Raji (cell line): ENCODE measurements around the gene NME7.

Experiments
- POLR2A ChIP-seq: IDR thresholded peaks from 2 replicates; pipeline ENCODE4 v1.6.1; 2011; ENCODE audit warnings: low read depth, low read length, control low read depth; ENCODE audit not compliant: insufficient read depth

The NME7 gene

DNA sequence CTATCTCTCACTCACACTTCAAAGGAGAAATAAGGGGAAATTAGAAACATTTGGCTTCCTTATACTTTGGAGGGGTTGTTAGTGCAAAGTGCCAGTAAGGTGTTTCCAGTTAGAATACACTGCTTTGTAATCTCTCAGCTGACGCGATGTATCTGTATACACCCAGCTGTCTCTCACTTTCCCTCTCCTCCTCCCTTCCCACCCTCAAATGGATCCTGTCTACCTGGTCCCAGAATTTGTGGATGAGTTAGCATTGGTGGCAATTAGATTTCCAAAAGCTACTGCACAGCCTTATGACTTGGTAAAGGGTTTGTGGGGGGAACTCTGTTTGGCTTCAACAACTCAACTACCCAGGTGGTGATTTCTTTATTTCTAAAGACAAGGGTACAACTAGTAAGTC, 250.6 kb downstream of the NME7 start:
- TF ChIP-seq POLR2A = no peak

DNA sequence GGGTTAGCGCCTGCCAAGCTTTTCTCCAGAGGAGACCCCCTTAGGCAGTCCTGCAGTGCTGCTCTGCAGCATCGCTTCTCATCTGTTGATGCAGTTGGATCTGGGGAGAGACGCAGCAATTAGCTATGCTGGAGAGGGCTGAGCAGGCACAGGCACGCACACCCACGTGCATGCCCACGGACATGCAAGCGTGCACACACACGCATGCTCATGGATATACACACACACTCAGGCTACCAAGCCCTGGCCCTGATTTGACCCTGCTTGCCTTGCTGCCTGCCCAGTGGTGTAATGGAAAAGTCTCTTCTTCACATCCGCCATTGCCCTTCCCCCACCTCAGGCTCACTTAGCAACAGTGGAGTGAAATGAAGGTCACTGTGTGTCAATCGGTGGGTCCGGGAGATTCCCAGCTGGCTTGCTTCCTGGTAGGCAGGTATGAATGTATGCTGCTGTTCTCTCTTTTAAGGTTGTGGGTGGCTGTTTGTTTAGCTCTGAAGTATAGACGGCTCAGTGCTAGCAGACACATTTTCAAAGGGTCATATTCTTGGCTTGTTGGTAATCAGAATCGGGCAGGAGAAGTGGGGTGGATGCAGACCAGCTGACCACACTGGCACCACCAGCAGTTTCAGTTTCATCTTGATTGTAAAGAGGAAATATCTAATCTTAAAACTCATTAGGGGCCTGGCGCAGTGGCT, 251.6 kb downstream of the NME7 start:
- no peak for TF ChIP-seq POLR2A

DNA sequence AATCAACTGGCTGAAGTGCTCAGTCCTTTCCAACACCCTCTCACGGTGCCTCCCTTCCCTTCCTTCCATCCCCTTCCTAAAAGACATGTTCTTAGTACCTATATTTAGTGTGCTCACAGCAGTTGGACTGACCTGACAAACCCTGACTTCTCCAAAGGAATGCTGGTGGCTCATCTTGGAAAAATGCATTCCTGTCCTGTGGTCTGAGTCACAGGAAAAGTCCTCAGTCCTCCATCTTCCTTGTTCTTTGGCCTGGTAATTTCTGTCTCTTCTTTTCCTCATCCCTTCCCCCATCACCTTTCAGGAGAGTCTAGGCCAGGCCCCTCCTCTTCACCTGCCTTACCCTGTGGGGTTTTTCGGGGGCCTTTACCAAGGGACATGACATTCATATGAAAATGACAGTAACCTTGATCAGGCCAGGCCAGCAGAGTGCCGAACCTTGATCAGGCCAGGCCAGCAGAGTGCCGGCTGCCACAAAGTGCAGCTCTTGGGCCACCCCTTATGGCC, 253.9 kb downstream of the NME7 start:
- no peak for TF ChIP-seq POLR2A

DNA sequence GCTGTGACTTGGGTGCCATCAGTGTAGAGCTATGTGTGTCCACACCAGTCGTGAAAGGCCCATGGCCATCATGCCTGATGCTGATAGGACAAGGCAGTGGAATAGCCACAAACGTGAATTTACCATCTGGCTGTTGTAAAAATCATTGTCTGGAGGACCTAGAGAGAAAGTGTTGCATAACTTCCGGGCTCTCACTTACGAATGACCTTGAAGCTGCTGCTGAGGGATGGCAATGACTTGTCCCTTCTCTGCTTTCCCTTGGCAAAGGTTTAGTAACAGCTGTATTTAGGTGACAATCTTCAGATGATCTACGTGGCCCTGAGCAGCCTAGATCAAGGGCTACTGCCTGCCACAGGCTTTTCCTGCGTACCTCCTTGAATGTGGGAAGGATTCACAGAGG, 255.4 kb downstream of the NME7 start:
- TF ChIP-seq POLR2A = no peak

DNA sequence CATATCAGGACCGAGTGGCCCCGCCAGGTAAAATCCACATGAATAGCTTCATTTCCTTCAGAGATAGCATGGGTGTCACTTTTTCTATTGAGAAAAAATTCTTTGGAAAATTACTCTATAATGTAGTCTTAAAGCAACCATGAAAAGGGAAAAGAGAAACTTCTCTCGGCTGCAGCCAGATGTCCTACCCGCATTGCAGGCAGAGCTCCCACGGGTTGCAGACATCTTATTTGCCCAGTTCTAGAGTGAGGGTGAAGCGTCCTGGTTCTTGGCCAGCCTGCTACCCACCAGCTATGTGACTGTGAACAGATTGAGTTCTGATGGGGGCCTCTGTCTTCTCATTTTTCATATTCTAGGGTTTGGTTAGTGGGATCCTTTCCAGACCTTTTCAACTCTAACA, 256.1 kb downstream of the NME7 start:
- no peak for TF ChIP-seq POLR2A

DNA sequence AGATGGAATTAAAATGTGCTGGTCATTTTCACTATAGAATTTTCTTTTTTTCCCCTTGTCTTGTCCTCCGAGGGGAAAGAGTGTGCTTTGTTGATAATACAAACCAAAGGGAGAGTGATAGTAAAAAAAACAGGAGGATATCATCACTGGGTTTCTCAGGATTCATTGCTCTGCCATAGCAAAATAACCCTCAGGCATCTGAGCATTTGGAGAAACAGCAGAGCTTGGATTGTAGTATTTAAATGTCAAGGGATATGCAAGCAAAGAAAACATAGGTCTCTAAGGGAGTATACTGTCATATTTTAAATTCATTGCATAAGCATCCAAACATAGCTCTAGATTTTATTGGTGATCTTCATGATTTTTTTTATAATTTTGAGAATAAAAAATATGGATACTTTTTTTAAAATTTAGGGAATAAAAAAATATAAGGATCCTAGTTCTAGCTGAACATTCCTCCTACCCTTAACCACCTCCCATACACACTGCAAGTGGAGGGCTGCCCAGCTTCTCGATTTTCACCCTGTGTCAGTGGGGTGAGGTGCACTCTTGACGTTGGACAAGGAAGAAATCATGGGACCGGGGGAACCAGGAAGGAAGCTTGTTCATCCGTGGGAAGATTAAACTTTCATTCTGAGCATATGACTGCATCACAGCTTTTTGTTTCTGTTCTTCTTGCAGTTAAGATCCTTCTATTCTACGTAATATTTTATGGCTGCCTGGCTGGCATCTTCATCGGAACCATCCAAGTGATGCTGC, 256.7 kb downstream of the NME7 start:
- no peak for TF ChIP-seq POLR2A

DNA sequence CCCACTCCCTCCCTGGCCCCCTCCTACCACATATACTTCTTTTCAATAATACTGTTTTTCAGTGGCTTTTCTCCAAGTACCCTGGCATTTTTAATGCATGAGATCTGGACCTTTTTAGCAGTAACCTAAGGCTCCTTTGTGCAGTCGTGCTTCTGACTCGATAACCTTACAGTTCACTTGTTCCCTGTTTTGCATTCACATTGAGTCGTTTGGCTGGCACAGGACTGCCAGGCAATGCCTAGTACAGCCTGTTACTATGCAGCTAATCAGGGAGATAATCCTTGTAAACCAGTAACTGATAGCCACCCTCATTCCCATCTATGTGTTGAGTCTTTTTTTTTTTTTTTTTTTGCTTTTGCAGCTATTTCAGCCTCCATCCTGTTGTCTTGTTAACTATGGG, 257.4 kb downstream of the NME7 start:
- no peak for TF ChIP-seq POLR2A

DNA sequence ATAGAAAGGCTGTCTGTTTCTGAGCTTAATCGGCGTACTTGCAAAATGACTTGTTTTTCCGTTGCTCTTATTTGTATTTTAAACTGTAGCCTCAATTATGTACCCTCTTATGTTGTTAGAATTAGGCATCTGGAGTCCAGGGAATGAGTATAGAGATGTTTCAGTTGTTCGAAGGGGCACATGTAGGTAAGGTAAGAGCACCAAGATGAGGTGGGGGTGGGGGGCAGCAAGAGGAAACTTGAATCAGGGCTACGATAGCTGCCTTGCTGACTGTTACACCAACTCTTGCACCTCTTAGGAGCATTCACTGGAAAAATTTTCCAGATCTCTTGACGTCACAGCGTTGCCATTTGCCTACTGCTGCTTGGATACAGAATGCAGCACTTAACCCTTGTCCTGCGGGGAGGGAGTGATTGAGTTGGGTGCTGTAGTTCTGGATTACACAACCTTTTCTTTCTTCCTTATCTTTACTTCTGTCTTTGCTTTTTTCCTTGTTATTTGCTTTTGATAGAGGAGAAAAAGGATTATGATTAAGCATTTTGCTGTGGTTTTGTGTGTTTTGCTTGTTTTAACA, 257.9 kb downstream of the NME7 start:
- no peak for TF ChIP-seq POLR2A

DNA sequence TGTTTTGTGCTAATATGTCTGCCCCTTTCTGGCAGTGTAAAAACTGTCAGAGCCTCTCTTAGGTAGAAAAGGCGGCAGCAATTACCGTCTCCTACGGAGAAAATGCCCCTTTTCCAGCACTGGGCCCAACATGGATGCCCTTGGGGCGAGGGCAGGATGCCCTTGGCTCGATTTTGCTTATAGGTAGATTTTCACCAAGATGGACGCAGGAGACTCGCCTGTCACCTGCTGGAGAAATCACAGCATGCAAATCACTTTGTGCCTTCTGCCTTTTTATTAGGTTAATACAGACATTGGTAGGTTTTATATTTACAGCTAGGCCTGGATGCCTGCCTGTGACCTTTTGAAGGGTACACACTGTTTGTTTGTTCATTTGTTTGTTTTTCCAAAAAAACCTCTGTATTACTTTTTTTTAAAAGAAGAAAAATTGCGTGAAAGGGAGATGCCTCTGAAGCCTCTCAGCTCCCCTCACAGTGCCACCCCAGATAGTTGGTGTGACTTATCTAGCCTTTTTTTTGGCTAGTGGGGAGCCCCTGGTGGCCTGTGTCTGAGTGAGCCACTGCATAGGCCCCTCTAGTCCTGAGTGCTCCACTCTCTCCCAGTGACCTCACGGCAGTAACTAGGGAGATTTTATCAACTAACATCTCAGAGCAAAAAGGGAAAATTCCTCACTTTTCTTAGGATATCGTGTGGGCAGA, 258.6 kb downstream of the NME7 start:
- no peak for TF ChIP-seq POLR2A

DNA sequence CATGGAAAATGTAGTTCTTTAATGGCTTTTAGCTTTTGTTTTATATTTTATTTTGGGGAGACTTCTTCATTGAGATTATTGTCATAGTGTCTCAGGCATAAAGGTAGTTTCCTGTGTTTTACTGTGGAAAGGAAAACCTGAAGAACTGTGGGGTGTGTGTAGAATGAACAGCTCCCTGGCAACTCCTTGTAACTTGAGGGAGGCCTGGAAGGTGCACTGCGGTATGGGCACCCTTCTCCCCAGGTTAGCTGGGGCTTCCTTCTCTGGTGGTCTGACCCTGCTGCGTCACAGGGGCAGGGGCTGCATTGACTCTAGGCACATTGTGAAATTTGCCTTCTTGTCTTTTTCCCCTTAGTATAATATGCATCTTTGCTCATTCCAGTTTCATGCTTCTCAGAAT, 259.4 kb downstream of the NME7 start:
- TF ChIP-seq POLR2A = no peak

DNA sequence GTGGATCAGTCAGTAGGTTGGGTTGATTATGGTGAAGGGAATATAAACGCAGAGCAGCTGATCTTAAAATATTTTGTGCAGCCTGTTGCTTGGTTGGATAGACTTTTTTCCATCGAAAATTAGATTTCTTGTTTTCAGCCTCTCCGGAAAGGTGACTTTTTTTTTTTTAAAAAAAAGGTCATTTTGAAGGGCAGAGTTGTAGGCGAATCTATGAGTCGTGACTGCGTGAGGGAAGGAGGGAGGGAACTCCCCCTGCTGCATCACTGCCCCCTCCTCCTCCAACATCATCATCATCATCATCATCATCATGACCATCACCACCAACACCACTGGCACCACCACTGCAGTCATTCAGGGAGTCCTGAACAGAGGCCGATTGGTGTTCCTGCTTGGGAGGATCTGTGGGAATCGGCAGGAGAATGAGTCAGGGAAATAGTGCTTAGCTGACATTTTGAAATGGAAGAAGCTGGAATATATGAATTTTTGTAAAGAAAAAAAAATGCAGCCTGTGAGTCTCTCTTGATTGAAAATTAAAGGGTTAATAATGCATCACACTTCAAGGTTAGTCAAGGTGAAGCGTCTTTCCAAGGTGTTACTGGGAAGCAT, 259.9 kb downstream of the NME7 start:
- no peak for TF ChIP-seq POLR2A

DNA sequence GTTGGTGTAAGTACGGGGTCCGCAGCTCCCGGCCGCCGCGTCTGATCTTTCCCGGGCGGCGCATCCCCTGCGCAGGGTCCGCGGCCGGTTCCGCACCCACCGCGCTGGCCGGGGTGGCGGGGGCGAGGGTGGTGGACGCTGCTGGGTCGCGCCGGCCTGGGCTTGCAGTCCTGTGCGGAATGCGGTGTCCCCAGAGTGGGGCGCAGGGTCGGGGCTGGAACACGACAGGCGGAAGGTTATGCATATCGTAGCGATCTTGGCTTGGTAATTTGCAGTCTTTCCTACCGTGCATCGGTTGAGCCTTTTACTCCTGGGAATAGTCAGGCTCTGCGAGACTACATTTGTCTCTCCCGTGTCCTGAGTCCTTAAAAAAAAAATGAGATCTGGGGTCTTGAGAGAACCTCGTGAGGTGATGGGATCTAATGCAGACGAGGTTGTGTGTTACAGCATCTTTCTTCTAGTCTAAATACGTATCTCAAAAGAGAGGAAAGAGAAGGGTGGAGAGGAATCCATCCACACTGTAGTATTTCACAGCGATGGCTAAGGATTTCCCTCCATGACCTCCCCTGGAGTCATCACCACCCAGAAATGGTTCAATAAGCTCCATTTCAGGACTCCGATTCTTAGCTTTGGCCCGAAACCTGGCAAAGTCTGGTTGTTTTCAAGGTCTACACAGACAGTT, 260.5 kb downstream of the NME7 start:
- no peak for TF ChIP-seq POLR2A

DNA sequence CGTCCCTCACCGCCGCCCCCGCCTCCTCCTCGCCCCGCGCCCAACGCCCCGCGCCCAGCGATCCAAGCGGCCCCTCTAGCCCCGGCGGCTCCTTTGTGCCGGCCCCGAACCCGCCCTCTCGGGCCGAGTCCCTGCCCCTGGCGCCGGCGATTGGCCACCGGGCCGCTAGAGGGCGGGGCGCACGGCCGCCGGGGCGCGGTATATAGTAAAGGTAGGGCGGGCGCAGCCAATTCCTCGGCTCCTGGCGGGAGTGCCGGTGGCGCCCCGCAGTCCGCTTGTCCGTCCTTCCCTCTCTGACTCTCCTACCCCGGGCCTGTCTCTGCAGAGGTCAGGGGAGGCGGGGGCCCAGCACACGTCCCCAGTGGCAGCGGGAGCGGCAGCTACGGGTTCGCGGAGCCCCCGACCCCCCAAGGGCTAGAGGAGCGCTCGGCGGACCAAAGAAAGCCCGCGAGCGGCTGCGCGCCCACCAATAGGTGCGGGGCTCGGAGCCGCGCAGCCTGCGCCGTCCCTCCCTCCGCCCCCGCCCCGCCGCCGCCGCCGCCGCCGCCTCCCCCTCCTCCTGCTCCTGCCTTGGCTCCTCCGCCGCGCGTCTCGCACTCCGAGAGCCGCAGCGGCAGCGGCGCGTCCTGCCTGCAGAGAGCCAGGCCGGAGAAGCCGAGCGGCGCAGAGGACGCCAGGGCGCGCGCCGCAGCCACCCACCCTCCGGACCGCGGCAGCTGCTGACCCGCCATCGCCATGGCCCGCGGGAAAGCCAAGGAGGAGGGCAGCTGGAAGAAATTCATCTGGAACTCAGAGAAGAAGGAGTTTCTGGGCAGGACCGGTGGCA, 261.3 kb downstream of the NME7 start, which contains the start of gene ATP1B1:
Gene ATP1B1, plus strand, starts transcription at position 596 of the 826 bp plus-strand sequence. Its CDS starts 140 bp downstream, at position 736.
- peak; percentile 81 for TF ChIP-seq POLR2A
